ENCODE data around the gene TUBGCP2. TPM values are rescaled to one million over a fixed set of nuclear protein-coding genes. Genes with fewer than 3 reads are reported as not detected.

TUBGCP2 gene
- total and polyA plus RNA-seq, 2 experiments from 2014 or later, result 39.7 to 53.9 TPM

GRCh38 chr10:133295426-133296320 is 13.0 kb downstream of the TUBGCP2 start:
- no peak overlapping the region for H3K4me3 ChIP-seq
- TF ChIP-seq EZH2 (IDR thresholded peaks at IDR 0.05; ENCODE audit: insufficient read depth, poor library complexity, severe bottlenecking) (no peak), EZH2phosphoT487 (IDR thresholded peaks at IDR 0.05; ENCODE audit: insufficient read depth, low read depth) (no peak)
- H3K9me2 ChIP-seq (ENCODE audit: insufficient read depth), result no peaks in the 10 kb centered on the region
- H3K4me2 ChIP-seq (ENCODE audit: unreplicated experiment), result no peak overlapping the region
- H3K27me3 ChIP-seq (replicated peaks; ENCODE audit: insufficient read depth), result no peaks in the 10 kb centered on the region
- H3K36me3 ChIP-seq (ENCODE audit: low read depth), result peaks cover 27% of the 10 kb centered on the region; the same call in 1 of the 2 replicates
- H3K9ac ChIP-seq, result no peak overlapping the region
- 94 to 96% methylated on average over 41 to 42 of the region's 42 CpGs for WGBS, 2 experiments (ENCODE audit: low coverage in 1 of 2, low lambda C conversion rate in 2 of 2, missing lambda C conversion rate in 2 of 2)
- H3F3A ChIP-seq (ENCODE audit: insufficient read depth), result peaks cover 7% of the 10 kb centered on the region; the same call in 1 of the 2 replicates
- H2AFZ ChIP-seq, result no peak overlapping the region
- H3K4me1 ChIP-seq (ENCODE audit: insufficient read depth), result peaks cover 13% of the 10 kb centered on the region
- in situ Hi-C loops (cut with MboI), result no loop called here
- H3K79me2 ChIP-seq (ENCODE audit: insufficient read depth), result 0 out of 2 replicates have a peak, but pooled peaks cover 3% of the 10 kb centered on the region
- H3K27ac ChIP-seq, result no peak overlapping the region
- no peaks in the 10 kb centered on the region for H4K20me1 ChIP-seq (ENCODE audit: insufficient read depth)
- no peaks in the 10 kb centered on the region for H3K9me3 ChIP-seq (ENCODE audit: low read depth)
- DNase-seq, result no peak

DNA sequence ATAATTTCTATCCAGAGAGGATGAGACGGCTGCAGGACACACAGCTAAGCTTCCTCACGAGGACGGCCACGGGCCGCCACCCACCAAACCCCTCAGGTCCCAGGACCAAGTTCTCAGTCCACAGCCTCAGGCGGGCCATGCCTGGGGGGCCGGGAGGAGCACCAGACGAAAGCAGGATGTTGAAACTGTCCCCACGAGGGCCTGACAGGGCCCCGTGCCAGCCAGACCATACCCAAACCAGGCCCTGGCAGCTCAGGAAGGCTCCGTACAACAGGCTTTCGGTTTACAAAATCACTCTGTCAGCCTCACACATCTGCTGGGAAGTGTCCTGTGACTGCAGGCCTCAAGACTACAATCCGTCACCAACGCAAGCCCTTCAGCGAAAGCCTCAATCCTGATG is 14.5 kb downstream of the TUBGCP2 start:
- in situ Hi-C loops (cut with MboI), result no loop called here
- Histone ChIP-seq H3K9me2 (ENCODE audit: insufficient read depth) (no peaks in the 10 kb centered on the region), H3F3A (ENCODE audit: insufficient read depth) (peaks cover 7% of the 10 kb centered on the region; the same call in 1 of the 2 replicates), H2AFZ (no peak overlapping the region), H4K20me1 (ENCODE audit: insufficient read depth) (no peaks in the 10 kb centered on the region), H3K36me3 (ENCODE audit: low read depth) (peaks cover 24% of the 10 kb centered on the region; the same call in 1 of the 2 replicates), H3K9ac (no peak overlapping the region), H3K4me2 (ENCODE audit: unreplicated experiment) (no peak overlapping the region), H3K79me2 (ENCODE audit: insufficient read depth) (no peaks in the 10 kb centered on the region), H3K27ac (no peak overlapping the region), H3K4me3 (no peak overlapping the region), H3K27me3 (replicated peaks; ENCODE audit: insufficient read depth) (no peaks in the 10 kb centered on the region), H3K9me3 (ENCODE audit: low read depth) (no peaks in the 10 kb centered on the region), H3K4me1 (ENCODE audit: insufficient read depth) (peaks cover 13% of the 10 kb centered on the region)
- DNase-seq, result no peak
- no peak for TF ChIP-seq EZH2phosphoT487 (IDR thresholded peaks at IDR 0.05; ENCODE audit: insufficient read depth, low read depth)
- no peak for TF ChIP-seq EZH2 (IDR thresholded peaks at IDR 0.05; ENCODE audit: insufficient read depth, poor library complexity, severe bottlenecking)
- 88 to 92% methylated on average over 15 of the region's 15 CpGs for WGBS, 2 experiments (ENCODE audit: low coverage in 1 of 2, low lambda C conversion rate in 2 of 2, missing lambda C conversion rate in 2 of 2)

DNA sequence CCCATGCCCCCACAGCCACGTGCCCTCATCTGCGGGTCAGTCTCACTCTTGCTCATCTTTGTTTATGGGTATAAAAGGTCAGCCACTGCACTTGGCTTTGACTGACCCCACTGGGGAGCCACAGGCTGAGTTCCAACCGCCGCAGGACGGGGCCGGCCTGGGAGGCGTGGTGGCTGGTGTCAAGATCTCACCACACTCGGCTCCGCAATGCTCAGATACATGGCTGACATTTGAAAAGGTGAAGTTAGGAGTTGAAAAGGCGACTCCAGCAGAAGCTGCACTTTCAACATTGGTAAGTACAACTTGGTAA is 14.9 kb downstream of the TUBGCP2 start:
- Histone ChIP-seq H4K20me1 (ENCODE audit: insufficient read depth) (no peaks in the 10 kb centered on the region), H3K27ac (no peak overlapping the region; the same call in 1 of the 2 replicates), H3K9me3 (ENCODE audit: low read depth) (no peaks in the 10 kb centered on the region), H3K4me2 (ENCODE audit: unreplicated experiment) (no peak overlapping the region), H3K9ac (no peak overlapping the region), H3K4me3 (no peak overlapping the region), H3K36me3 (ENCODE audit: low read depth) (peaks cover 20% of the 10 kb centered on the region; the same call in 1 of the 2 replicates), H3K4me1 (ENCODE audit: insufficient read depth) (peaks cover 13% of the 10 kb centered on the region), H3K9me2 (ENCODE audit: insufficient read depth) (no peaks in the 10 kb centered on the region), H2AFZ (no peak overlapping the region), H3K27me3 (replicated peaks; ENCODE audit: insufficient read depth) (no peaks in the 10 kb centered on the region), H3K79me2 (ENCODE audit: insufficient read depth) (no peaks in the 10 kb centered on the region), H3F3A (ENCODE audit: insufficient read depth) (peaks cover 7% of the 10 kb centered on the region; the same call in 1 of the 2 replicates)
- DNase-seq, result no peak
- no peak for TF ChIP-seq EZH2phosphoT487 (IDR thresholded peaks at IDR 0.05; ENCODE audit: insufficient read depth, low read depth)
- TF ChIP-seq EZH2 (IDR thresholded peaks at IDR 0.05; ENCODE audit: insufficient read depth, poor library complexity, severe bottlenecking), result no peak
- 94 to 95% methylated on average over 10 of the region's 10 CpGs for WGBS, 2 experiments (ENCODE audit: low coverage in 1 of 2, low lambda C conversion rate in 2 of 2, missing lambda C conversion rate in 2 of 2)
- in situ Hi-C loops (cut with MboI), result no loop called here

DNA sequence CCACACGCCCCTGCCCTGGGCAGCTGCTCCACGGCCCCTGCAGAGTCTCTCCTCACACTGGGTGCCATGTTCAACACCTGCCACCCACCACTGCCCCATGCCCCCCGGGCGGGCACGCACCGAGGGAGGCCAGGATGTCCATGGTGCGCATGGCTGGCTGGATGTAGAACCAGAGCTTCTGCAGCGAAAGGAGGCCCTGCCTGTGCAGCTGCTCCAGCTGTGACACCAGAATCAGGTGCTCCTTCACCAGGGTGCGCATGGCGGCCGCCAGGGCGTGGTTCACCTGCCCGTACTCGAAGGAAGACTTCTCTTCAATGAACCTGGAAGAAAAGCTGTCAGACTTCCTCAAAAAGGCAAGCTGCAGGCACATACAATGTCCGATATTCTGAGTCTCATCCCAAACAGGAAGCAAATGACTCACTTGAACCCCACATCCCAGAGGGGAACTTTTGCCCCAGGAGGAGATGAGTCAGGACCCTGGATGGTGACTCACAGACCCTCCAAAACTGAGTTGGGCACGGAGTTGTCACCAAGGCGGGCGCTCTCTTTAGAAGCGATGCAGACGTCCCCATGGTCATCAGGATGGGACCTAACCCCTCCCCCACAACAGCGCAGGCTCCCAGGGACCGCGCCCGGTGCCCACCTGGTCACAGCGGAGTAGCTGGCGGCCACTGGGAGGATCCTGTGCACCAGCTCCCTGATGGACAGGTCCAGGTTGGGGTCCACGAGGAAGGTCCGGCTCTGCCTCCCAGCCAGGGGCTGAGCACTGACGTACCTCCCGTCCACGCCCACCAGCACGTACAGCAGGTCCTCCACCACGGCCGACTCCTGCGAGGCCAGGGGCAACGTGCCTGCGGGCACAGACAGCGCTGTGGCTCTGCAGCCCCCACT is 15.5 kb downstream of the TUBGCP2 start:
- Histone ChIP-seq H3K9ac (no peak overlapping the region), H3K27me3 (replicated peaks; ENCODE audit: insufficient read depth) (no peaks in the 10 kb centered on the region), H3K4me3 (0 out of 2 replicates have a peak overlapping the region, but pooled peaks have one; percentile 10), H2AFZ (no peak overlapping the region), H3F3A (ENCODE audit: insufficient read depth) (peaks cover 7% of the 10 kb centered on the region; the same call in 1 of the 2 replicates), H4K20me1 (ENCODE audit: insufficient read depth) (no peaks in the 10 kb centered on the region), H3K4me2 (ENCODE audit: unreplicated experiment) (peak overlapping the region; percentile 71), H3K79me2 (ENCODE audit: insufficient read depth) (no peaks in the 10 kb centered on the region), H3K27ac (peak overlapping the region; percentile 29; the same call in 1 of the 2 replicates), H3K9me2 (ENCODE audit: insufficient read depth) (no peaks in the 10 kb centered on the region), H3K4me1 (ENCODE audit: insufficient read depth) (peaks cover 13% of the 10 kb centered on the region), H3K36me3 (ENCODE audit: low read depth) (peaks cover 17% of the 10 kb centered on the region; the same call in 1 of the 2 replicates), H3K9me3 (ENCODE audit: low read depth) (no peaks in the 10 kb centered on the region)
- no peak for TF ChIP-seq EZH2phosphoT487 (IDR thresholded peaks at IDR 0.05; ENCODE audit: insufficient read depth, low read depth)
- no peak for TF ChIP-seq EZH2 (IDR thresholded peaks at IDR 0.05; ENCODE audit: insufficient read depth, poor library complexity, severe bottlenecking)
- in situ Hi-C loops (cut with MboI), result no loop called here
- WGBS, 2 experiments (ENCODE audit: low coverage in 1 of 2, low lambda C conversion rate in 2 of 2, missing lambda C conversion rate in 2 of 2), result 73% methylated on average over 37 to 38 of the region's 38 CpGs
- peak; percentile 89 for DNase-seq

Measured in GM23248 (cell line).